GM21737 (cell line): ENCODE measurements around the gene SYDE2.
"Not testable (repeated sequence)": the region's sequence is repeated elsewhere in the genome, so short reads cannot be mapped to it uniquely, and the experiment has no call there.

ENCODE experiments used
- ATAC-seq: cut with Tn5 transposase; IDR thresholded peaks from one replicate; pipeline ENCODE4 v1.9.1; 2021; ENCODE audit warnings: mild to moderate bottlenecking, moderate library complexity; ENCODE audit not compliant: unreplicated experiment

Gene SYDE2

DNA sequence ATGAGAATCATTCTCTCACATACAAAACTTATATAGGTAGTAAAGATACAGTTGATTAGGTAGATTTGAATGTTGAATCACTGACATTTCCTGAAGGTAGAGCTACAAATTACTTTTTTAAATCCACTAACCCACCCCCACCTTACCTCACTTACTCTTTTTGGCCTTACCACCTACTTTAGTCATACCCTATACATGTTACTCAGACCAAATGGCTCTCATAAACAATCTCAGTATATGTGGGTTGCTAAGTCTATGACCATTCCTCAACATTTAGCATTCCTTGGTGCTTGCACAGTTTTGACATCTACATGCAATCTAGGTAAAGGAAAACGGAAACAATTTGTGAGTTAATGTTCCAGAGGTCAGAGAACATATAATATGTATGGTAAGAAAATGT, 26.3 kb downstream of the SYDE2 start:
- ATAC-seq: no peak

DNA sequence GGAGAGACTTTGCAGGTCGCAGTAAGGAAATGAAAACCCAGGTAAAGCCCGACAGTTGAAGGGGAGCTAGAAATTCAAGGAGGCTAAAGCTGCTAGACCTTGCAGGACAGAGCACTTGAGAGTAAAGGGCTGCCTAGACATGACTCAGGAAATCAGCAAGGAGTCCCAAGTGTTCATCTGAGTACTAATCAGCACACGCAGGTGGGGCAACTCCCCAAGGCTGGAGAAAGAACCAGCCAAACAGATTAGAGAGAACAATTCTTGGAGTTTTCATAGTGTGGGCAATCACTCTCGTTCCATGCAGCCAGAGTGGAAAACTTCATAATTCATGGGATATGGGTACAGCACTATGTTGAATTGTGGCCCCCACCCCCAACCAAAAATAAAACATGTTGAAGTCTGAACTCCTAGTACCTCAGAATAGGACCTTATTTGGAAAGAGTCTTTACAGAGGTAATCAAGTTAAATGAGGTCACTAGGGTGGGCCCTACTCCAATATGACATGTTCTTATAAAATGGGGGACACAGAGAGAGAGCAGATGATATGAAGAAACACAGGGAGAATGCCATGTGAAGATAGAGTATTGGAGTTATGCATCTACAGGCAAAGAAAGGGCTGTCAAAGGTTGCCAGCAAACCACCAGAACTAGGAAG, 28.0 kb downstream of the SYDE2 start:
- no peak for ATAC-seq

DNA sequence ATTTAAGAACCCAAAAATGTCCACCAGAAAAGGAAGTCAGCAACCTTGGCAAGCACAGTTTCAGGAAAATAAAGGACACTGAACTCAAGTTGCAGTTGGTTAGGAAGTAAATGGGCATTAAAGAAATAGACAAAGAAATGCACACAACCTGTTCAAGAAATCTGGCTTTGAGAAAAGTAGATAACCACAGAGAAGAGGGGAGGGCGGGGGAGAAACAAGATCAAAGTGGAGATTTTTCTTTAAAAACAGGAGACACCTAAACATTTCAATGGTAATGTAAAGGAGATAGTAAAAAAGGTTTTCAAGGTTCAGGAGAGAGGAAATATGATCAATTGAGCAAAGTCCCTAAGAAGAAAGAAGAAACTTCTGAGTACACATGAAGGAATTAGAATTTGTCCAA, 29.1 kb downstream of the SYDE2 start:
- no peak for ATAC-seq

DNA sequence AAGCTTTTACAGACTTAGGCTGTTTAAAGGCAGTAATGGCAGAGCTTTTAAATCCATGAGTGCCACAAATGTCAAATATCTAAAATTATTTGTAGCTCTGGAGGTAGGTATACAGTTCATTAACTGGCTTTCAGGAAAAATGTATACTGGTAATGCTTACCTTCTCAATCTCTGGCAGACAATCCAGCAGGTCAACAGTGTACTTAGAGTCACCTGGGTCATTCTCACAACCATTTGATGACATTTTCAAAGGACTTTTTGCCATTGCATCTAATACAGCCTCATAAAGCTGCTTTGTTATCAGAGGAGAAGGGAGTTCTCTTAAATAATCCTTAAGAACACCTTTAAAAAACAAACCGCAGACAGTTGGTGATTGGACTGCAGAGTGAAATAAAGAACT, 31.9 kb downstream of the SYDE2 start:
- no peak for ATAC-seq

DNA sequence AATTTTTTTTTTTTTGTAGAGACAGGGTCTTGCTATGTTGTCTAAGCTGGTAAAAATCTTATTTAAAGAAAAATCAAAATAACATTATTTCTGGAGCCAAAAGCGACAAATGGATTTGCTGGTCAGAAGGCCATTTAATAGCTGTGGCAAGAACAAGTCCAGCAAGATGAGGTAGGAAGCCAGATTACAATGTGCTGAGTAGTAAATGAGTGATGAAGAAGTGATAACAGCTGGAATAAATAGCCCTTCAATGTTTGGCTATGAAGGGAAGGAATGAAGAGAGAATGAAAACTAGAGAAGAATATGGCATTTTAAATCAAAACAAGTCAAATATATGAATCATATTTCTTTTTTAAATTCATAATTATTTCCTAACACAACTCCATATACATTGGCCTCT, 34.5 kb downstream of the SYDE2 start:
- no peak for ATAC-seq

DNA sequence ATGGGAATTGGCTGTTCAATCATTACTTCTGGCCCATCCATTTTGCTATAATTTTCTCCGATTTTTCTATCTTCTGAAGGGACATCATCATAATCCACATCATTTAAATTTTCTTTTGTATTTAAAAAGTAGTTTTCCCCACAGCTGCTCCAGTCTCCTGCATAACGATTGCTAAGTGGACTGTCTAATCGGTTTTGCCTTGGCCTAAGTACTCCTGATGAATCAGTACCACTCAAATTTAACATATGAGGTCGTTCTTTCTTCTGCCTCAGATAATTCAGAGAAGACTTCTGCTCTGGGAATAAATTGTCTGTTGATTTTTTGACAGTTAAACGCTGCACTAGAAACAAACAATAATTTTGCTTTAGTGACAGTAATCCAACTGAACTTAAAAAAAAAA, 41.9 kb downstream of the SYDE2 start:
- no peak for ATAC-seq

DNA sequence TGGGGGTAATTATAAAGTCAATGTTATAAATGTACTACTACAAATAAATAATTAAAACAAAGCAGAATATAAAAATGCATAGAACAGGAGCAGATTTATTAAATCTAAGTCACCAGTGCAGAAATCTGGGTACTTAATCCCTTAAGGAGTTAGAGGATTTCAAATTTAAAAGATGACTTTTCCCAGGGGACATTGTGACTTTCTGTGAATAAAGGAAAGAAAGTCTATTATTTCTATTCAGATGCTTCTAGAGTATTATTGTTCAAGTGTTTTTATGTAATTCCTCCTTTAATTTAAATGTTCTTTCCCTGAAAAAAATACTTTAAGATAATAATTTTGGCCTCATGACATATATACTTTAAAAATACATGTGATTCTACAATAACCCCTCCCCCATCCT, 43.4 kb downstream of the SYDE2 start:
- no peak for ATAC-seq

DNA sequence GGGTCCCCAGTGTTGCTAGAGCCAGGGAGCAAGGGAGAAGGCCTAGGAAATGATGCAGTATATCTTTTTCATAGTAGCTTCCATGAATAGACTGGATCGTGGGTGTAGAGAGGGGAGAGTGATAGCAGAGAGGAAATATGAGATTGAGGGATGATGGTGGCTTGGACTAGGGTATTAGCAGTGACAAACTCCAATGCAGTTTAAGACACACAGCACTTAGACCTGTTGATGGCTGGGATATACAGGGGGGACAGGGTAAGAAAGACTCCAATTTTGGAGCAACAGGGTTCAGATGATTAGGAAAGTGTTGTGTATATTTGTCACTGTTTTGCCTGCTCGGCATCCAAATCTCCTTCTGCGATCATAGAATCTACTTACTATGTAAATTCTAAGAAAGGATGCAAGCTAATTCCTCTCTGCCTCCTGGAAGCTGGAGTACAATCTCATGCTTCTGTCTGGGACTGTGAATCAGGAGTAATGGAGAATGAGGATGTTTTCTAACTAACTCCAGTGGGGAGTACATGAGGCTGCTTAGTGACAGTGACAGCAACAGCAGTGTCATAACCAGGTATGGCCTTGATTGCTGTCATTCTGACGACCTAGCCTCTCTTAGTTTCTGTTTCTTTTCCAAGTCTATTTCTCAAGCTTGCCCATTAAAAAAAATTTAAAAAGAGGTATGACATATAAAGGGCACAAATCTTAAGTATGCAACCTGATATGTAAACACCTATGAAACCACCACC, 47.5 kb downstream of the SYDE2 start:
- ATAC-seq: peak; percentile 58

DNA sequence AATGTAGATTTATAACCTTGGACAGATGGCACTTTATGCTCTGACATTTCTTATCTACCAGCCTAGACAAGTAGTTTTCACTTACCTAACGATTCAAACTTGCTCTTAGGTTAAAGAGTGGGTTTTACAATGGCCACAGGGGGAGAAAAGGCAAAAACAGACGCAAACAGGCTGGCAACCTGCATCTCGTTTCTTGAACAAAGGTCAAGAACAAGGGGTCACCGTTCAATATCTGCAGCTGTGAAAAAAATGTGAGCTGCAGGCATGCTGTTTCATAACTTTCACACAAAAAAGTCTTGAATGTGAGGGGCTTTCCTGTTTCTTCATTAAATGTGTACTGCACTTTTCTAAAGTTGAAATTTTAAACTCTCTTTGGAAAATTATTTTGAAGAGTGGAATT, 49.4 kb downstream of the SYDE2 start:
- no peak for ATAC-seq

DNA sequence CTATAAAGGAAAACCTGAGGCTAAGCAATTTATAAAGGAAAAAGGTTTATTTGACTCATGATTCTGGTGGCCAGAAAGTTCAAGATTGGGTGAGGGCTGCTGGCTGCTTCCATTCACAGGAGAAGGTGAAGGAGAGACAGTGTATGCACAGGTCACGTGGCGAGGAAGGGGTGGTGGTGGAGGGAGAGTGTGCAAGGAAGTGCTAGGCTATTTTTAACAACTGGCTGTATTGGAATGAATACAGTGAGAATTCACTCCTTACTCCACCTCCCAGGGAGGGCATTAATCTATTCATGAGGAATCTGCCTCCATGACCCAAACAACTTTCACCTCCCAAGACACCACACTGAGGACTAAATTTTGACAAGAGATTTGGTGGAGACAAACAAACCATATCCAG, 51.0 kb downstream of the SYDE2 start:
- ATAC-seq: no peak

DNA sequence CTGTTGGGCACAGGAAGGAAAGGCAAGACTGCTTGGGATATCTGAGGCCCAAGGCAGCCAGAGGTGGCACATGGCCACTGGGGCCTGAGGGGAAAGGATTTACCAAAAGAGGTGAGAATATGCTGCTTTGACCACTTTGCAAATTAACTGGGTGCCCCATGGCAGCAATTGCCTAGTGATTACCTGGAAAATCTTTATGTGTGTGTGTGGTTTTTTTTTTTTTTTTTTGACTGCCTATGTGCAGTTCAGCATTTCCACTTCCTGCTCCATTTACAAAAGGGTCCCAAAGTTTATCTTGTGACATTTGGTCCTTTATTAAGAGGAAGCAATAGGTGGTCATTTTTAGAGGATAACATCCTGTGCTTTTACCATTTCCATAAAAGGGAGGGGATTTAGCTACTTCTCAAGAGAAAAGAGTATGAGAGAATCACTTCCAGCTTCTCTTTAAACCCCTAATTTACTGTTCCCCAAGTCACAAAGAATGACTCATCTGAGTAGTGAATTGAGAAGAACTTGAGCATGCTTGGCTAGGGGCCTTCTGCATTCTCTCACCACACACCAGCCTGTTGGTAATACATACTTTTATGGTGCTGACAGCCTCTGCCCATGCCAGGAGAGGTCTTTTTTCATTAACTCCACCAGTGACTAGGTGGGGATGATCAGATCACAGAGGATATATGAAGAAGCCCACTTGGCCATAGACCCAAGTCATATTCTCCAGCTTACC, 52.1 kb downstream of the SYDE2 start:
- peak; percentile 82 for ATAC-seq

DNA sequence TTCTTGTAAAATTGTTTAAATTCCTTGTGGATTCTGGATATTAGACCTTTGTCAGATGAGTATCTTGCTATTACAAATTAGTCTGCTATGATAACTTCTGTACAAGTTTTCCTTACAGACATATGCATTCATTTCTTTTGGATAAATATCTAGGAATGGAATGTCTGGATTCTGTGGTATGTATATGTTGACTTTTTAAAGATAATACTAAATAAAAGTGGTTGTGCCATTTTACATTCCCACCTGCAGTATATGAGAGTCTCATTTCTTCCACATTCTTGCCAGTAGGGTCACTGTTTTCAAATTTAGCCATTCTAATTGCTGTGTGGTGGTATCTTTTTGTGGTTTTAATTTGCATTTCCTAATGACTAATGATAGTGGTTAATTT, 53.9 kb downstream of the SYDE2 start:
- ATAC-seq: no peak

DNA sequence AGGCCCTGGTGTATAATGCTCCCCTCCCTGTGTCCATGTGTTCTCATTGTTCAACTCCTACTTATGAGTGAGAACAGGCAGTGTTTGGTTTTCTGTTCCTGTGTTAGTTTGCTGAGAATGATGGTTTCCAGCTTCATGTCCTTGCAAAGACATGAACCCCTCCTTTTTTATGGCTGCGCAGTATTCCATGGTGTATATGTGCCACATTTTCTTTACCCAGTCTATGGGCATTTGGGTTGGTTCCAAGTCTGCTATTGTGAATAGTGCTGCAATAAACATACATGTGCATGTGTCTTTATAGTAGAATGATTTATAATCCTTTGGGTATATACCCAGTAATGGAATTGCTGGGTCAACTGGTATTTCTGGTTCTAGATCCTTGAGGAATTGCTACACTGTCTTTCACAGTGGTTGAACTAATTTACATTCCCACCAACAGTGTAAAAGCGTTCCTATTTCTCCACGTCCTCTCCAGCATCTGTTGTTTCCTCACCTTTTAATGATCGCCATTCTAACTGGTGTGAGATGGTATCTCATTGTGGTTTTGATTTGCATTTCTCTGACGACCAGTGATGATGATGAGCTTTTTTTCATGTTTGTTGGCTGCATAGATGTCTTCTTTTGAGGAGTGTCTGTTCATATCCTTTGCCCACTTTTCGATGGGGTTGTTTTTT, 54.4 kb downstream of the SYDE2 start:
- not testable (repeated sequence) for ATAC-seq

DNA sequence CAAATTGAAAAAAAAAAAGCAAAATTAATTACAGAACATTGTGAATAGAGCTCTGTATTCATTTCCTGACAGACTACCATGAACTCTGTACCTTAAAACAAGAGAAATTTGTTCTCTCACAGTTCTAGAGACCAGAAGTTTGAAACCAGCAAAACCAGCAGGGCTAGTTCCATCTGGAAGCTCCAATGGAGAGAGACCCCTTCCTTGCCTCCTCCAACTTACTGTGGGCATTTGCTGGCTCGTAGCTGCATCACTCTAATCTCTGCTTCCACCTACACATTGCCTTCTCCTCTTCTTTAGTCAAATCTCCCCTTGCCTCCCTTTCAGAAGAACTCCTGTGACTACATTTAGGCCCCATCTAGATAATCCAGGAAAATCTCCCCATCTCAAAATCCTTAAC, 56.5 kb downstream of the SYDE2 start:
- no peak for ATAC-seq

DNA sequence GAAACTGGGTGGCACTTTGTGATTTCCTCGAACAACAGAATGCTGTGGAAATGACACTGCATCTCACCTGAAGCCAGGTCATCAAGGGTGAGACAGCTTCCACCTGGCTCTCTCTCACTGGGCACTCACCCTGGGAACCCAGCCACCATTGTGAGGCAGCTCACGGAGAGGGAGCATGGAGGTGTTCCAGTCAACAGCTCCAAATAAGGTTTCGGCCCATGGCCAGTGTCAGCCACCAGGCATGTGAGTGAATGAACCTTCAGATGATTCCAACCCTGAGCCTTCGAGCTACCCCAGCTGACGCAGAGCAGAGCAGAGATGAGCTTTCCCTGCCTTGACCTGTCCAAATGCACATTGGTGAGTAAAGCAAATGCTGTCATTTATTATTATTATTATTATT, 58.1 kb downstream of the SYDE2 start:
- ATAC-seq: no peak

DNA sequence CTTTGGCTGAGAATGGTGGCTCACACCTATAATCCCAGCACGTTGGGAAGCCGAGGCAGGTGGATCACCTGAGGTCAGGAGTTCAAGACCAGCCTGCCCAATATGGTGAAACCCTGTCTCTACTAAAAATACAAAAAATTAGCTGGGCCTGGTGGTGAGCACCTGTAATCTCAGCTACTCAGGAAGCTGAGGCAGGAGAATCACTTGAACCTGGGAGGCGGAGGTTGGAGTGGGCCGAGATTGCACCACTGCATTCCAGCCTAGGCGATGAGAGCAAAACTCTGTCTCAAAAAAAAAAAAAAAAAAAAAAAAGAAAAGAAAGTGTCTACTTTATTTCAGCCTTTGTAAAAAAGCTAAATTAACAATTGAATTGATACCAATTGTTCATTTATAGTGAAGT, 62.4 kb downstream of the SYDE2 start:
- ATAC-seq: not testable (repeated sequence)

DNA sequence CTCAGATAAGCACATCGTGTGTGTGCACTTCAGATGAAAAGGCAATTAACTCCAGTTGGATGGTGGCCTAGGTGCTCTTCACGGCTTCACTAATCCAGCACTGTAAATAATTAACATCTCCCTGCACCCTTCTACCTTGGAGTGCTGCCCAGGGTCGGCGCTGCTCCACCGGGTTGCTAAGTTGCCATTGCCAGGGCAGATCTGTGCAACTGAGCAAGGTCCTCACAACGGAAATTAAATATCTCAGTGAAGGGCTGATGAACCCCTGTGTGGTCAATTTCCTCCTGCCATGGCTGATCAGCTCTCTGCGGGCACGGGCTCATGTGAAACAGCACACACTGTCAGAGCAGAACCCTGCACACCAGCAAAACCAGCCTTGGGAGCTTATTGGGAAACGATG, 63.2 kb downstream of the SYDE2 start:
- ATAC-seq: no peak

DNA sequence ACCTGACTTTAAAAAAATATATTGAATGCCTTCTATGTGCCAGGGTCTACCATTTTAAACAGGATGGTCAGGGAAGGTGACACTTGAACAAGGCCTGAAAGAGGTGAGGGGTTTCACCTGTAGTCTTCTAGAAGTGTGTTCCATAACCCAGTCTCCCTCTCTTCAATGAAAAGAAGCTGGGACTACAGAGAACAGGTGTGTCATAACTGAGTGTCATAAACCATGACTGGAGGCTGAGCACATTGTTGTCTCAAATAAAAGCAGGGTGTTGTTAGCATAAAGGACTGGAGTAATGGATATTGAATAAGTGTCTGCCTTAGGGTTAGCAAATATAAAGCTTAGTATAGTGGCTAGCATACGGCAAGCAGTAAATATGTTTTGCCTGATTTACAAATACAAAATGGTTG, 65.4 kb downstream of the SYDE2 start:
- no peak for ATAC-seq

DNA sequence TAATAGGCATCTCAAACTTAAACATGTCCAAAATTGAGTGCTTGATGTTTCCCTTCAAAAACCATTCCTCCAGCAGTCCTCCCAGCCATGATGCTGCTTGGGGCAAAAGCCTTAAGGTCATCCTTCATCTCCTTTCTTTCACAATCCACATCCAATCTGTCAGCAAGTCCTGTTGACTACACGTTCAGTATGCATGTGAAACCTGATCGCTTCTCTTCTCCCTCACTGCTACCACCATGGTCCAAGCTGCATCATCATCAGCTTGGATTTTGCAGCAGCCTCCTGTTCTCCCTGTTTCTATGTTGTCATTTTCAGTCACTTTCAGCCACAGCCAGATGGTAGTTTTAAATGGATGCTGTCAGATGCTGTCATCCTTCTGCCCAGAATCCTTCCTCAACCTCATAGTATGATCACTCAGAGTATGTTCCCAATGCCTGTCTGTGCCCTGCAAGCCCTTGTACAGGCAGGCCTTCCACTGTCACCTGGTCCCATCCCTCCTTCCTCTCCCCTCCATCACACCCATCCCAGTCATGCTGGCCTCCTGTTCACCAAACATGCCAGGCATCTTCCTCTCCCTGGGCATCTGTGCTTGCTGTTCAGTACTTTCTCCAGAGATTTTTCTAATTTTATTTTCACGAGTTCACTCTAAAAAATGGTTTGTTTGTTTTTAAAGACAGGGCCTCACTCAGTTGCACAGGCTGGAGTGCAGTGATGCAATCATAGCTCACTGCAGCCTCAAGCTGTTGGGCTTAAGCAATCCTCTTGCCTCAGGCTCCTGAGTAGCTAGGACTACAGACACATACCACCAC, 66.0 kb downstream of the SYDE2 start:
- ATAC-seq: no peak

DNA sequence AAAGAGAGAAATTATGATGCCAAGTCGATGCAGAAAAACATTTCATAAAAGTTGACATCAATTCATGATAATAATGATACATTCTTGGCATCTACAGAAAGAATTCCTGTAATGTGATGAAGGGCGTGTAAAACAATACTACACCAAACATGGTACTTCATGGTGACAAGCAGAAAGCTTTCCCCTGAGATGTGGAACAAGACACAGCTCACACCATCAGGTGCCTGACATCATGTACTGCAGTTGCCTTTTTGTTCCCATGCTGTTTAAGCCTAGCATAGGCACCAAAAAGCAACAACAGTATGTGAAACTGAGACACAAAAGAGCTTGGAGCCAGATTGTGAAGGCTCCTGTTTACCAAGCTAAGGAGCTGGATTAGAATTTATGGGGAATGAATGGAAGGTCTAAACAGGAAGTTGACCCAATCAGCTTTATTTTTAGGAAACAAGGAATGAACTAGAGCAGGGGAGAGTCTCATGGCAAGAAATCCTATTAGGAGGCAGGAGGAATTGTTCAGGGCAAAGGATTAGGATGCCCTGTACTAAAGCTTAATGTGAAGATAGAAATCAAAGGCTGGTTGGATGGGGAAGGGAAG, 67.2 kb downstream of the SYDE2 start:
- ATAC-seq: no peak
